Activated CD4-positive, CD25-positive, alpha-beta regulatory T cell (primary cell): ENCODE measurements around the gene CTCFL.
"Not testable (repeated sequence)": the region's sequence is repeated elsewhere in the genome, so short reads cannot be mapped to it uniquely, and the experiment has no call there.

Experiments
- DNase-seq, 4 experiments: peaks; one replicate each; lab custom pipeline; 2025; lab: John Stamatoyannopoulos, UW

Gene CTCFL

GRCh38 chr20:57480444-57481160, 44.3 kb downstream of the CTCFL start:
- DNase-seq = no peak

- DNase-seq = no peak
Measured at GRCh38 chr20:57479196-57479595, 45.7 kb downstream of the CTCFL start.

- DNase-seq = no peak
Measured at GRCh38 chr20:57478176-57478575, 46.8 kb downstream of the CTCFL start.

- no peak for DNase-seq
Measured at GRCh38 chr20:57476641-57477461, 48.1 kb downstream of the CTCFL start.

GRCh38 chr20:57476084-57476526, 48.8 kb downstream of the CTCFL start:
- DNase-seq = no peak

GRCh38 chr20:57475388-57476083, 49.4 kb downstream of the CTCFL start:
- DNase-seq = no peak

GRCh38 chr20:57474816-57475215, 50.1 kb downstream of the CTCFL start:
- DNase-seq = no peak

GRCh38 chr20:57474205-57474604, 50.7 kb downstream of the CTCFL start:
- no peak for DNase-seq

GRCh38 chr20:57473246-57474048, 51.5 kb downstream of the CTCFL start:
- no peak for DNase-seq

- DNase-seq = not testable (repeated sequence)
Measured at GRCh38 chr20:57472474-57472873, 52.5 kb downstream of the CTCFL start.

GRCh38 chr20:57471496-57472372, 53.2 kb downstream of the CTCFL start:
- no peak for DNase-seq

- DNase-seq = no peak
Measured at GRCh38 chr20:57470666-57471495, 54.1 kb downstream of the CTCFL start.

- DNase-seq = no peak
Measured at GRCh38 chr20:57470212-57470522, 54.8 kb downstream of the CTCFL start.

- DNase-seq = no peak
Measured at GRCh38 chr20:57469418-57470211, 55.3 kb downstream of the CTCFL start.

- no peak for DNase-seq
Measured at GRCh38 chr20:57468523-57469417, 56.2 kb downstream of the CTCFL start.

GRCh38 chr20:57467742-57468141, 57.2 kb downstream of the CTCFL start:
- no peak for DNase-seq

- no peak for DNase-seq
Measured at GRCh38 chr20:57465943-57466342, 59.0 kb downstream of the CTCFL start.

- no peak for DNase-seq
Measured at GRCh38 chr20:57465486-57465885, 59.5 kb downstream of the CTCFL start.
